GM23338 (cell line): ENCODE results near the gene TAF8. TPM values are rescaled to one million over a fixed set of nuclear protein-coding genes. Genes with fewer than 3 reads are reported as not detected.

Experiments
- ATAC-seq: fragments of 200-7000 bp; cut with Tn5 transposase; 3 replicates; pipeline ENCODE4 v1.9.1; 2020
- DNase-seq: peaks from one replicate; pipeline ENCODE4 v3.0.0-alpha.2; 2015; ENCODE audit warnings: low spot score
- H2AFZ ChIP-seq: fragments of 200-600 bp; sonication (generic); 2 replicates; pipeline ENCODE4 v1.8.0; 2016; ENCODE audit warnings: antibody characterized with exemption, mild to moderate bottlenecking, moderate library complexity
- H3F3A ChIP-seq: fragments of 200-600 bp; sonication (generic); replicated peaks from 2 replicates; pipeline ENCODE4 v1.8.0; 2017; ENCODE audit warnings: antibody characterized with exemption, mixed run types, low read depth
- H3K27ac ChIP-seq: fragments of 200-600 bp; sonication (generic); 2 replicates; pipeline ENCODE4 v1.6.1; 2016; ENCODE audit warnings: low read depth
- H3K27me3 ChIP-seq: fragments of 200-600 bp; sonication (generic); 2 replicates; pipeline ENCODE4 v1.8.0; 2016; ENCODE audit warnings: mild to moderate bottlenecking, mixed run types, moderate library complexity; ENCODE audit not compliant: insufficient read depth
- H3K36me3 ChIP-seq: fragments of 200-600 bp; sonication (generic); 2 replicates; pipeline ENCODE4 v1.8.0; 2016; ENCODE audit warnings: mild to moderate bottlenecking; ENCODE audit not compliant: insufficient read depth
- H3K4me1 ChIP-seq: fragments of 200-600 bp; sonication (generic); 2 replicates; pipeline ENCODE4 v1.8.0; 2016; ENCODE audit warnings: mild to moderate bottlenecking, moderate library complexity; ENCODE audit not compliant: insufficient read depth
- H3K4me2 ChIP-seq: fragments of 200-600 bp; sonication (generic); 2 replicates; pipeline ENCODE4 v1.7.1; 2017; ENCODE audit warnings: mixed run types
- H3K4me3 ChIP-seq: fragments of 200-600 bp; sonication (generic); 2 replicates; pipeline ENCODE4 v1.6.1; 2016; ENCODE audit warnings: mixed run types
- H3K79me2 ChIP-seq: fragments of 200-600 bp; sonication (generic); replicated peaks from 2 replicates; pipeline ENCODE4 v1.8.0; 2017; ENCODE audit warnings: mild to moderate bottlenecking; ENCODE audit not compliant: insufficient read depth
- H3K9me2 ChIP-seq: fragments of 200-600 bp; sonication (generic); 2 replicates; pipeline ENCODE4 v1.8.0; 2017; ENCODE audit not compliant: insufficient read depth
- H4K20me1 ChIP-seq: fragments of 200-600 bp; sonication (generic); replicated peaks from 2 replicates; pipeline ENCODE4 v1.8.0; 2017; ENCODE audit warnings: mild to moderate bottlenecking; ENCODE audit not compliant: insufficient read depth
- H3K27ac Mint-ChIP-seq: 2 replicates; pipeline ENCODE4 v1.8.0; 2020; ENCODE audit warnings: inconsistent platforms, mild to moderate bottlenecking, moderate library complexity, mixed read lengths
- H3K27me3 Mint-ChIP-seq: 3 replicates; pipeline ENCODE4 v1.8.0; 2022; ENCODE audit warnings: low read depth, mild to moderate bottlenecking, moderate library complexity, mixed read lengths, inconsistent platforms; ENCODE audit not compliant: insufficient read depth, poor library complexity
- H3K36me3 Mint-ChIP-seq: 3 replicates; pipeline ENCODE4 v1.8.0; 2021; ENCODE audit warnings: low read depth, mild to moderate bottlenecking, inconsistent platforms, moderate library complexity, mixed read lengths
- H3K4me1 Mint-ChIP-seq: 3 replicates; pipeline ENCODE4 v1.8.0; 2020; ENCODE audit warnings: mild to moderate bottlenecking, inconsistent platforms, mixed read lengths
- H3K4me3 Mint-ChIP-seq: 3 replicates; pipeline ENCODE4 v1.8.0; 2021; ENCODE audit warnings: moderate library complexity, mild to moderate bottlenecking, inconsistent platforms, mixed read lengths
- H3K9me3 Mint-ChIP-seq: 3 replicates; pipeline ENCODE4 v1.8.0; 2020; ENCODE audit warnings: moderate library complexity, mild to moderate bottlenecking, inconsistent platforms, mixed read lengths
- CTCF ChIP-seq, 2 experiments: fragments of 200-600 bp in 1 of 2; sonication (generic) in 1 of 2; conservative IDR thresholded peaks; 2 replicates each; pipeline versions ENCODE4 v1.5.1 to v1.6.1; 2016 to 2017; ENCODE audit warnings: antibody characterized with exemption in 2 of 2, low read depth in 2 of 2, mild to moderate bottlenecking in 2 of 2, moderate library complexity in 1 of 2
- POLR2AphosphoS5 ChIP-seq: IDR thresholded peaks from 2 replicates; pipeline ENCODE4 v1.6.1; 2016; ENCODE audit warnings: antibody characterized with exemption, low read depth
- ZNF114 ChIP-seq: fragments of 250-450 bp; sonication (Bioruptor Pico); IDR thresholded peaks from 2 replicates; pipeline ENCODE4 v1.5.0; 2020; ENCODE audit warnings: mild to moderate bottlenecking, moderate library complexity
- ZNF462 ChIP-seq: fragments of 250-450 bp; sonication (Bioruptor Pico); IDR thresholded peaks from 2 replicates; pipeline ENCODE4 v1.5.0; 2020; ENCODE audit warnings: mild to moderate bottlenecking, moderate library complexity
- polyA plus RNA-seq: library from polyadenylated mRNA; unstranded; fragments of >200 nt; fragmentation: Nextera tagmentation; extraction: Ambion mirVana; gene quantifications from 2 replicates; pipeline ENCODE4 v1.2.1, GENCODE V29; 2016
- total RNA-seq: library from RNA; depleted of rRNA; stranded (reverse); fragments of >200 nt; shearing (Covaris generic); gene quantifications from 2 replicates; pipeline ENCODE4 v1.2.3, GENCODE V29; 2014

TAF8 gene
- total and polyA plus RNA-seq, 2 experiments from 2014 or later: 18.7 to 30.6 TPM

GRCh38 chr6:42012501-42013133 is 37.7 kb upstream of the TAF8 start (continued):
- no peak for TF ChIP-seq ZNF462 (CRISPR knock-in tag)

GRCh38 chr6:42013134-42013516 is 37.2 kb upstream of the TAF8 start:
- DNase-seq (no peak), ATAC-seq (no peak)
- Mint-ChIP-seq H3K27ac (no peak overlapping the region), H3K27me3 (peaks cover 7% of the 10 kb centered on the region), H3K4me3 (no peak overlapping the region), H3K36me3 (no peaks in the 10 kb centered on the region), H3K9me3 (no peaks in the 10 kb centered on the region), H3K4me1 (peaks cover 14% of the 10 kb centered on the region)
- Histone ChIP-seq H3K27me3 (no peaks in the 10 kb centered on the region), H3K4me1 (0 out of 2 replicates have a peak, but pooled peaks cover 9% of the 10 kb centered on the region), H3K4me3 (no peak overlapping the region), H3K27ac (no peak overlapping the region), H3K79me2 (no peaks in the 10 kb centered on the region), H3K4me2 (no peak overlapping the region), H3K36me3 (no peaks in the 10 kb centered on the region), H2AFZ (peak overlapping the region; percentile 35; the same call in 1 of the 2 replicates), H3F3A (0 out of 2 replicates have a peak, but pooled peaks cover 2% of the 10 kb centered on the region), H4K20me1 (no peaks in the 10 kb centered on the region), H3K9me2 (no peaks in the 10 kb centered on the region)
- no peak for TF ChIP-seq ZNF114 (CRISPR knock-in tag)

- ATAC-seq: no peak
- no peaks in the 10 kb centered on the region for H3K36me3 Mint-ChIP-seq
- no peak for DNase-seq
- no peaks in the 10 kb centered on the region for H4K20me1 ChIP-seq
- no peaks in the 10 kb centered on the region for H3K79me2 ChIP-seq
- peaks cover 2% of the 10 kb centered on the region for H3K4me1 Mint-ChIP-seq
- no peaks in the 10 kb centered on the region for H3K9me2 ChIP-seq
- H3F3A ChIP-seq: no peaks in the 10 kb centered on the region
- H3K4me3 ChIP-seq: no peak overlapping the region
- no peak overlapping the region for H3K4me2 ChIP-seq
- no peak overlapping the region for H3K27ac ChIP-seq
- no peaks in the 10 kb centered on the region for H3K27me3 ChIP-seq
- no peaks in the 10 kb centered on the region for H3K9me3 Mint-ChIP-seq
- no peak overlapping the region for H3K27ac Mint-ChIP-seq
- H2AFZ ChIP-seq: no peak overlapping the region
- H3K27me3 Mint-ChIP-seq: peaks cover 2% of the 10 kb centered on the region
- H3K4me3 Mint-ChIP-seq: no peak overlapping the region
- H3K36me3 ChIP-seq: no peaks in the 10 kb centered on the region
- peaks cover 1% of the 10 kb centered on the region; the same call in 1 of the 2 replicates for H3K4me1 ChIP-seq
- TF ChIP-seq POLR2AphosphoS5 (no peak), CTCF (conservative IDR thresholded peaks at IDR 0.05; ENCODE audit: low read depth in 2 of 2) (no peak)
Observed at GRCh38 chr6:42017021-42017643, 33.2 kb upstream of the TAF8 start.
